ENCODE measurements around the gene MNAT1.

MNAT1 gene

GRCh38 chr14:60943637-60944032 lies 209.1 kb downstream of the MNAT1 start:
- H3F3A ChIP-seq (ENCODE audit: control insufficient read depth, insufficient read depth), result no peaks in the 10 kb centered on the region
- no peaks in the 10 kb centered on the region for H4K20me1 ChIP-seq (ENCODE audit: control insufficient read depth, insufficient read depth, low read depth, low read length)
- no peaks in the 10 kb centered on the region for H3K9me3 ChIP-seq (ENCODE audit: control insufficient read depth, insufficient read depth, low read length)
- H3K4me1 ChIP-seq (ENCODE audit: control insufficient read depth, low read length), result no peaks in the 10 kb centered on the region
- no peaks in the 10 kb centered on the region for H3K9me2 ChIP-seq (replicated peaks; ENCODE audit: control insufficient read depth, low read length)
- TF ChIP-seq, protein P1, sequence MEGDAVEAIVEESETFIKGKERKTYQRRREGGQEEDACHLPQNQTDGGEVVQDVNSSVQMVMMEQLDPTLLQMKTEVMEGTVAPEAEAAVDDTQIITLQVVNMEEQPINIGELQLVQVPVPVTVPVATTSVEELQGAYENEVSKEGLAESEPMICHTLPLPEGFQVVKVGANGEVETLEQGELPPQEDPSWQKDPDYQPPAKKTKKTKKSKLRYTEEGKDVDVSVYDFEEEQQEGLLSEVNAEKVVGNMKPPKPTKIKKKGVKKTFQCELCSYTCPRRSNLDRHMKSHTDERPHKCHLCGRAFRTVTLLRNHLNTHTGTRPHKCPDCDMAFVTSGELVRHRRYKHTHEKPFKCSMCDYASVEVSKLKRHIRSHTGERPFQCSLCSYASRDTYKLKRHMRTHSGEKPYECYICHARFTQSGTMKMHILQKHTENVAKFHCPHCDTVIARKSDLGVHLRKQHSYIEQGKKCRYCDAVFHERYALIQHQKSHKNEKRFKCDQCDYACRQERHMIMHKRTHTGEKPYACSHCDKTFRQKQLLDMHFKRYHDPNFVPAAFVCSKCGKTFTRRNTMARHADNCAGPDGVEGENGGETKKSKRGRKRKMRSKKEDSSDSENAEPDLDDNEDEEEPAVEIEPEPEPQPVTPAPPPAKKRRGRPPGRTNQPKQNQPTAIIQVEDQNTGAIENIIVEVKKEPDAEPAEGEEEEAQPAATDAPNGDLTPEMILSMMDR (IDR thresholded peaks at IDR 0.05; ENCODE audit: low read depth, low read length, poor library complexity, severe bottlenecking), result no peak
- TF ChIP-seq EZH2phosphoT487 (IDR thresholded peaks at IDR 0.05; ENCODE audit: borderline replicate concordance, low read length), result no peak
- no peaks in the 10 kb centered on the region for H3K79me2 ChIP-seq (ENCODE audit: control insufficient read depth, low read length)
- H3K4me2 ChIP-seq (ENCODE audit: low read length), result no peak overlapping the region
- H3K4me3 ChIP-seq (ENCODE audit: low read length), result no peak overlapping the region
- no peaks in the 10 kb centered on the region for H3K27me3 ChIP-seq (ENCODE audit: control insufficient read depth, low read length)
- no peak overlapping the region for H3K27ac ChIP-seq (ENCODE audit: low read depth, low read length)
- H3K36me3 ChIP-seq (ENCODE audit: control insufficient read depth, low read length), result no peaks in the 10 kb centered on the region

- Histone ChIP-seq H3K9me3 (ENCODE audit: control insufficient read depth, insufficient read depth, low read length) (no peaks in the 10 kb centered on the region), H3K27ac (ENCODE audit: low read depth, low read length) (no peak overlapping the region), H3K4me3 (ENCODE audit: low read length) (no peak overlapping the region), H3K4me1 (ENCODE audit: control insufficient read depth, low read length) (no peaks in the 10 kb centered on the region), H3K79me2 (ENCODE audit: control insufficient read depth, low read length) (no peaks in the 10 kb centered on the region), H3K9me2 (replicated peaks; ENCODE audit: control insufficient read depth, low read length) (no peaks in the 10 kb centered on the region), H3K27me3 (ENCODE audit: control insufficient read depth, low read length) (no peaks in the 10 kb centered on the region), H3K4me2 (ENCODE audit: low read length) (no peak overlapping the region), H3F3A (ENCODE audit: control insufficient read depth, insufficient read depth) (no peaks in the 10 kb centered on the region), H4K20me1 (ENCODE audit: control insufficient read depth, insufficient read depth, low read depth, low read length) (no peaks in the 10 kb centered on the region), H3K36me3 (ENCODE audit: control insufficient read depth, low read length) (no peaks in the 10 kb centered on the region)
- no peak for TF ChIP-seq EZH2phosphoT487 (IDR thresholded peaks at IDR 0.05; ENCODE audit: borderline replicate concordance, low read length)
- TF ChIP-seq, protein P1 (IDR thresholded peaks at IDR 0.05; ENCODE audit: low read depth, low read length, poor library complexity, severe bottlenecking), result no peak
These were observed 209.6 kb downstream of the MNAT1 start for GRCh38 chr14:60944204-60944603.

DNA sequence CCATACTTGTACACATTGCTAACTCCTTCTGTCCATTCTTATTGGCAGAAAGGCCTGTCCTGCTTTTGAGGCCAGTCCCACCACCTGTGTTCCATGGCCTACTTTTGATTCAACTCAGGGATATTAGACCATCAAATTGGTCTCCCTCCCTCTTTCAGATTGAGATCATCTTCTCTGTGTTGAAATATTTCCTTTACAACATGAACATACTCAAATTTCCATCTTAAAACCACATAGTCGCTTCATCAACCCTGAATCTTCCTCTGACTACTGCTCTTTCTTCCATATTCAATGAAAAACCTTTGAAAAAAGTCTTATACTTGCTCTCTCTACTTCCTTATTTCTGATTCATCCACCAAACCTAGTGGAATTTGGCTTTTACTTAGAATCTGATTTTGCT lies 211.4 kb downstream of the MNAT1 start:
- no peaks in the 10 kb centered on the region for H3K4me1 ChIP-seq (ENCODE audit: control insufficient read depth, low read length)
- no peaks in the 10 kb centered on the region for H3K27me3 ChIP-seq (ENCODE audit: control insufficient read depth, low read length)
- no peak overlapping the region for H3K4me3 ChIP-seq (ENCODE audit: low read length)
- H3K9me2 ChIP-seq (replicated peaks; ENCODE audit: control insufficient read depth, low read length), result no peaks in the 10 kb centered on the region
- H3F3A ChIP-seq (ENCODE audit: control insufficient read depth, insufficient read depth), result no peaks in the 10 kb centered on the region
- no peak for TF ChIP-seq EZH2phosphoT487 (IDR thresholded peaks at IDR 0.05; ENCODE audit: borderline replicate concordance, low read length)
- TF ChIP-seq, protein P1 (IDR thresholded peaks at IDR 0.05; ENCODE audit: low read depth, low read length, poor library complexity, severe bottlenecking), result no peak
- H4K20me1 ChIP-seq (ENCODE audit: control insufficient read depth, insufficient read depth, low read depth, low read length), result no peaks in the 10 kb centered on the region
- H3K9me3 ChIP-seq (ENCODE audit: control insufficient read depth, insufficient read depth, low read length), result no peaks in the 10 kb centered on the region
- no peaks in the 10 kb centered on the region for H3K79me2 ChIP-seq (ENCODE audit: control insufficient read depth, low read length)
- no peak overlapping the region for H3K4me2 ChIP-seq (ENCODE audit: low read length)
- H3K36me3 ChIP-seq (ENCODE audit: control insufficient read depth, low read length), result no peaks in the 10 kb centered on the region
- H3K27ac ChIP-seq (ENCODE audit: low read depth, low read length), result no peak overlapping the region

DNA sequence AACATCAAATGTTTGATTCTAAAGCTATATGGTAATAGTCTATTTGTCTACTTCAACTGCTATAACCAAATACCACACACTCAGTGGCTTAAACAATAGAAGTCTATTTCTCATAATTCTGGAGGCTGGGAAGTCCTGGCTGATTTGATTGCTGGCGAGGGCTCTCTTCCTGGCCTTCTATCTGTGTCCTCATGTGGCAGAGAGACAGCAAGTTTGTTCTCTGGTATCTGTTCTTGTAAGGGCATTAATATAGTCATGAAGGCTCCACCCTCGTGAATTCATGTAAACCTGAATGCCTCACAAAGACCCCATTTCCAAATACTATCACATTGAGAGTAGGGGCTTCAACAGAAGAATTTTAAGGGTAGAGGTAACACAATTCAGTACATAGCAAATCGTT lies 212.2 kb downstream of the MNAT1 start:
- no peaks in the 10 kb centered on the region for H3K9me2 ChIP-seq (replicated peaks; ENCODE audit: control insufficient read depth, low read length)
- H3K27me3 ChIP-seq (ENCODE audit: control insufficient read depth, low read length), result no peaks in the 10 kb centered on the region
- no peaks in the 10 kb centered on the region for H4K20me1 ChIP-seq (ENCODE audit: control insufficient read depth, insufficient read depth, low read depth, low read length)
- no peak overlapping the region for H3K27ac ChIP-seq (ENCODE audit: low read depth, low read length)
- H3K4me3 ChIP-seq (ENCODE audit: low read length), result no peak overlapping the region
- H3K36me3 ChIP-seq (ENCODE audit: control insufficient read depth, low read length), result no peaks in the 10 kb centered on the region
- TF ChIP-seq EZH2phosphoT487 (IDR thresholded peaks at IDR 0.05; ENCODE audit: borderline replicate concordance, low read length), result no peak
- TF ChIP-seq, protein P1 (IDR thresholded peaks at IDR 0.05; ENCODE audit: low read depth, low read length, poor library complexity, severe bottlenecking), result no peak
- H3K4me2 ChIP-seq (ENCODE audit: low read length), result no peak overlapping the region
- no peaks in the 10 kb centered on the region for H3F3A ChIP-seq (ENCODE audit: control insufficient read depth, insufficient read depth)
- no peaks in the 10 kb centered on the region for H3K9me3 ChIP-seq (ENCODE audit: control insufficient read depth, insufficient read depth, low read length)
- H3K79me2 ChIP-seq (ENCODE audit: control insufficient read depth, low read length), result no peaks in the 10 kb centered on the region
- H3K4me1 ChIP-seq (ENCODE audit: control insufficient read depth, low read length), result no peaks in the 10 kb centered on the region
